Common myeloid progenitor, CD34-positive (primary cell): Measurements from ENCODE around the gene ZW10.

Source experiments
- CTCF ChIA-PET: fragments of 350-600 bp; sonication (Branson Sonifier 250); formaldehyde crosslinking; loops from one replicate; lab custom pipeline; 2021; ENCODE audit warnings: antibody characterized with exemption; lab: Charles Lee
- POLR2A ChIA-PET: fragments of 350-600 bp; sonication (Branson Sonifier 250); formaldehyde crosslinking; loops from one replicate; lab custom pipeline; 2021; ENCODE audit warnings: antibody characterized with exemption; lab: Charles Lee
- DNase-seq, 3 donors: peaks; one replicate each; pipeline versions ENCODE4 v3.0.0 to v3.0.0-alpha.2; 2013
- H3K27ac ChIP-seq, 2 experiments: 1 replicate in 1 of 2; 2 replicates in 1 of 2; pipeline ENCODE4 v1.7.0; 2013; ENCODE audit warnings: inconsistent platforms in 2 of 2, low read length in 2 of 2, mild to moderate bottlenecking in 2 of 2, low read depth in 1 of 2, moderate library complexity in 1 of 2; ENCODE audit not compliant: severe bottlenecking in 2 of 2, insufficient read depth in 1 of 2, poor library complexity in 1 of 2
- H3K27me3 ChIP-seq, 5 experiments: replicated peaks in 2 of 5; 1 replicate in 3 of 5; 2 replicates in 2 of 5; pipeline versions ENCODE4 v1.6.1 to v1.7.0; 2013; ENCODE audit warnings: low read length in 4 of 5, mild to moderate bottlenecking in 2 of 5, moderate library complexity in 2 of 5, inconsistent platforms in 1 of 5; ENCODE audit not compliant: insufficient read depth in 5 of 5, control insufficient read depth in 4 of 5
- H3K36me3 ChIP-seq, 4 experiments: 1 replicate in 2 of 4; 2 replicates in 2 of 4; pipeline versions ENCODE4 v1.6.1 to v1.7.0; 2013; ENCODE audit warnings: low read length in 3 of 4, control low read depth in 1 of 4, mild to moderate bottlenecking in 1 of 4; ENCODE audit not compliant: control insufficient read depth in 4 of 4, insufficient read depth in 4 of 4
- H3K4me1 ChIP-seq, 4 experiments: 1 replicate in 3 of 4; 2 replicates in 1 of 4; pipeline versions ENCODE4 v1.6.1 to v1.7.1; 2013; ENCODE audit warnings: low read length in 3 of 4, mild to moderate bottlenecking in 3 of 4, control low read depth in 1 of 4, inconsistent platforms in 1 of 4, moderate library complexity in 1 of 4; ENCODE audit not compliant: control insufficient read depth in 4 of 4, insufficient read depth in 4 of 4; ENCODE audit errors: control extremely low read depth in 1 of 4
- H3K4me3 ChIP-seq, 7 experiments: 1 replicate in 4 of 7; 2 replicates in 3 of 7; pipeline versions ENCODE4 v1.5.1 to v1.7.0; 2013; ENCODE audit warnings: mild to moderate bottlenecking in 7 of 7, low read length in 6 of 7, moderate library complexity in 6 of 7, inconsistent platforms in 2 of 7, low read depth in 2 of 7, control low read depth in 1 of 7; ENCODE audit not compliant: insufficient read depth in 4 of 7, control insufficient read depth in 1 of 7; ENCODE audit errors: extremely low read depth in 1 of 7
- H3K9me3 ChIP-seq, 5 experiments: 1 replicate in 4 of 5; 2 replicates in 1 of 5; pipeline versions ENCODE4 v1.6.1 to v1.7.1; 2013; ENCODE audit warnings: low read length in 4 of 5, mild to moderate bottlenecking in 2 of 5, inconsistent platforms in 1 of 5, low read depth in 1 of 5, moderate library complexity in 1 of 5; ENCODE audit not compliant: control insufficient read depth in 4 of 5, insufficient read depth in 2 of 5; ENCODE audit errors: control extremely low read depth in 1 of 5
- WGBS: methylation state at CpG from one replicate; pipeline ENCODE4 v1.1.5; 2013; ENCODE audit not compliant: insufficient coverage; 5-methylcytosine and 5-hydroxymethylcytosine counted together

The ZW10 gene

GRCh38 chr11:113694390-113694789 is 79.1 kb downstream of the ZW10 start:
- no peak overlapping the region for H3K4me3 ChIP-seq
- no peak overlapping the region for H3K27ac ChIP-seq
- WGBS = 100% methylated on average over 7 of the region's 12 CpGs
- H3K36me3 ChIP-seq = no peaks in the 10 kb centered on the region
- H3K9me3 ChIP-seq = no peaks in the 10 kb centered on the region
- DNase-seq = no peak
- CTCF ChIA-PET = no interaction called here
- POLR2A ChIA-PET = no interaction called here
- no peaks in the 10 kb centered on the region for H3K27me3 ChIP-seq
- H3K4me1 ChIP-seq = no peaks in the 10 kb centered on the region

GRCh38 chr11:113693030-113693429 is 80.5 kb downstream of the ZW10 start:
- Histone ChIP-seq H3K27ac (no peak overlapping the region), H3K36me3 (no peaks in the 10 kb centered on the region), H3K4me1 (no peaks in the 10 kb centered on the region), H3K4me3 (no peak overlapping the region), H3K9me3 (no peaks in the 10 kb centered on the region), H3K27me3 (no peaks in the 10 kb centered on the region)
- 100% methylated on average over 2 of the region's 13 CpGs for WGBS
- ChIA-PET CTCF (no interaction called here), POLR2A (no interaction called here)
- DNase-seq = no peak

- Histone ChIP-seq H3K4me1 (no peaks in the 10 kb centered on the region), H3K36me3 (no peaks in the 10 kb centered on the region), H3K4me3 (no peak overlapping the region), H3K27ac (no peak overlapping the region), H3K27me3 (no peaks in the 10 kb centered on the region), H3K9me3 (no peaks in the 10 kb centered on the region)
- ChIA-PET CTCF (no interaction called here), POLR2A (no interaction called here)
- peak; percentile 10 to 23 (median 11) for DNase-seq
- 86% methylated on average over 11 of the region's 15 CpGs for WGBS
Observed at GRCh38 chr11:113690619-113691569, 82.6 kb downstream of the ZW10 start.

GRCh38 chr11:113689768-113690618 is 83.5 kb downstream of the ZW10 start:
- ChIA-PET CTCF (interaction anchor here (1.2 kb wide), 1 partner anchor 16 kb away, joined by 4 read pairs; no protein-coding TSS in a partner anchor), POLR2A (no interaction called here)
- Histone ChIP-seq H3K36me3 (no peaks in the 10 kb centered on the region), H3K27me3 (no peaks in the 10 kb centered on the region), H3K9me3 (no peaks in the 10 kb centered on the region), H3K4me3 (no peak overlapping the region), H3K4me1 (no peaks in the 10 kb centered on the region), H3K27ac (no peak overlapping the region)
- WGBS = 97% methylated on average over 19 of the region's 19 CpGs
- DNase-seq = no peak

- CTCF ChIA-PET = interaction anchor here (1.0 kb wide), 1 partner anchor 14 kb away, joined by 3 read pairs; no protein-coding TSS in a partner anchor
Observed at GRCh38 chr11:113685654-113686359, 87.7 kb downstream of the ZW10 start.

GRCh38 chr11:113684496-113684895 is 89.0 kb downstream of the ZW10 start:
- DNase-seq = no peak
- ChIA-PET CTCF (no interaction called here), POLR2A (no interaction called here)
- 76% methylated on average over 3 of the region's 5 CpGs for WGBS
- Histone ChIP-seq H3K27ac (no peak overlapping the region), H3K4me3 (no peak overlapping the region), H3K4me1 (no peaks in the 10 kb centered on the region), H3K9me3 (no peaks in the 10 kb centered on the region), H3K36me3 (no peaks in the 10 kb centered on the region), H3K27me3 (peaks cover 0 to 2% (median 0%) of the 10 kb centered on the region in 5 experiments)

More at GRCh38 chr11:113685654-113686359, 87.7 kb downstream of the ZW10 start:
- no peaks in the 10 kb centered on the region for H3K4me1 ChIP-seq
- POLR2A ChIA-PET = no interaction called here
- H3K27ac ChIP-seq = no peak overlapping the region
- no peaks in the 10 kb centered on the region for H3K36me3 ChIP-seq
- no peak for DNase-seq
- H3K9me3 ChIP-seq = no peaks in the 10 kb centered on the region
- no peak overlapping the region for H3K4me3 ChIP-seq
- 69% methylated on average over 2 of the region's 2 CpGs for WGBS
- peaks cover 0 to 2% (median 0%) of the 10 kb centered on the region in 5 experiments for H3K27me3 ChIP-seq
